ENCODE measurements around the gene POU3F1.

The POU3F1 gene

DNA sequence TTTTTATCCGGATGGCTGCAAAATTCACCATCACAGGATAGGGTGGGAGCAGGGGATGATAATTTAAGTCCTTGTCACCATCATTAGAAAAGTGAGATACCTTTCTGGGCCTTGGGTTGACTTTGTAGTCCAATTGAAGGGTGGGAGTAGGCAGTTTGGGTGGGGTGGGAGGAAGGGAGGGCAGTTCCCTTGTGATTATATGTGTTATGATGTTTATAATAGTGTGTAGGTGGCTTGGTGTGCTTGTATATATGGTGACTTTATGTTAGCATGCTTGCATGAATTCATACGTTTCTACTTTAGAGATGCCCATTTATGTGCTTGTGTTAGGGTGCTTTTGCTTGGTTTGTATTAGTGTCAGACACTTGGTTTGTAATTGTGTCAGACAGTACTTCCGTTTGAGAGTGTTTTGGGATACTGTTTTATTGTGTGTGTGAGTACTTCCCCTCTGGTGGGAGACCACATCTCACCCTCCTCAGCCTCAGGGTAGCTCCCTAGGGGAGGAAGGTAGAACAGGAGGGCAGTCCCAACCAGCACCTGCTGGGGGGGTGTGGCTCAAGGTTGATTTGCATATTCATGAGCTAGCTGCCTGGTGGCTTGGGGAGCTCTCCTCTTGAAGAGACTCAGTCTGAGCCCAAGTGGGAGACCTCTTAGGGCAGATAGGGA lies 6.3 kb upstream of the POU3F1 start:
- Histone ChIP-seq H3K9ac (ENCODE audit: low read length) (no peak overlapping the region), H3K9me2 (ENCODE audit: low read depth, low read length) (no peaks in the 10 kb centered on the region), H3K9me3 (ENCODE audit: low read length) (no peaks in the 10 kb centered on the region), H3K4me3 (ENCODE audit: low read depth, low read length, poor library complexity, severe bottlenecking) (no peak overlapping the region), H3K4me1 (ENCODE audit: insufficient read depth, low read length, severe bottlenecking) (peaks cover 11% of the 10 kb centered on the region), H3K79me2 (ENCODE audit: insufficient read depth, low read length) (no peaks in the 10 kb centered on the region), H3K27ac (ENCODE audit: low read depth, low read length, poor library complexity, severe bottlenecking) (no peak overlapping the region), H3K27me3 (ENCODE audit: insufficient read depth, low read length) (no peaks in the 10 kb centered on the region), H3F3A (ENCODE audit: insufficient read depth, low read length) (no peaks in the 10 kb centered on the region), H2AFZ (ENCODE audit: low read length) (no peak overlapping the region), H3K4me2 (ENCODE audit: low read length) (no peak overlapping the region), H3K36me3 (ENCODE audit: insufficient read depth, low read length) (no peaks in the 10 kb centered on the region), H4K20me1 (ENCODE audit: insufficient read depth, low read length) (no peaks in the 10 kb centered on the region)
- no peak for TF ChIP-seq CTCF (IDR thresholded peaks at IDR 0.05; ENCODE audit: low read length)
- no peak for TF ChIP-seq EZH2 (IDR thresholded peaks at IDR 0.05; ENCODE audit: borderline replicate concordance, low read length)

GRCh38 chr1:38051079-38051543 lies 4.5 kb upstream of the POU3F1 start:
- Histone ChIP-seq H3K4me2 (ENCODE audit: low read length) (no peak overlapping the region), H3K9ac (ENCODE audit: low read length) (no peak overlapping the region), H3K4me1 (ENCODE audit: insufficient read depth, low read length, severe bottlenecking) (peaks cover 14% of the 10 kb centered on the region), H3K27ac (ENCODE audit: low read depth, low read length, poor library complexity, severe bottlenecking) (no peak overlapping the region), H4K20me1 (ENCODE audit: insufficient read depth, low read length) (no peaks in the 10 kb centered on the region), H3K36me3 (ENCODE audit: insufficient read depth, low read length) (no peaks in the 10 kb centered on the region), H2AFZ (ENCODE audit: low read length) (no peak overlapping the region), H3F3A (ENCODE audit: insufficient read depth, low read length) (no peaks in the 10 kb centered on the region), H3K4me3 (ENCODE audit: low read depth, low read length, poor library complexity, severe bottlenecking) (no peak overlapping the region), H3K79me2 (ENCODE audit: insufficient read depth, low read length) (no peaks in the 10 kb centered on the region), H3K27me3 (ENCODE audit: insufficient read depth, low read length) (no peaks in the 10 kb centered on the region; the same call in 1 of the 2 replicates), H3K9me3 (ENCODE audit: low read length) (no peaks in the 10 kb centered on the region), H3K9me2 (ENCODE audit: low read depth, low read length) (no peaks in the 10 kb centered on the region)
- TF ChIP-seq CTCF (IDR thresholded peaks at IDR 0.05; ENCODE audit: low read length) (no peak), EZH2 (IDR thresholded peaks at IDR 0.05; ENCODE audit: borderline replicate concordance, low read length) (no peak)

- TF ChIP-seq CTCF (IDR thresholded peaks at IDR 0.05; ENCODE audit: low read length) (no peak), EZH2 (IDR thresholded peaks at IDR 0.05; ENCODE audit: borderline replicate concordance, low read length) (no peak)
- no peak overlapping the region for H3K9ac ChIP-seq (ENCODE audit: low read length)
- peaks cover 14% of the 10 kb centered on the region for H3K4me1 ChIP-seq (ENCODE audit: insufficient read depth, low read length, severe bottlenecking)
Measured at GRCh38 chr1:38050397-38051078, 3.9 kb upstream of the POU3F1 start.

More at GRCh38 chr1:38050397-38051078, 3.9 kb upstream of the POU3F1 start:
- Histone ChIP-seq H3K9me3 (ENCODE audit: low read length) (no peaks in the 10 kb centered on the region), H3K27me3 (ENCODE audit: insufficient read depth, low read length) (no peaks in the 10 kb centered on the region; the same call in 1 of the 2 replicates), H3K9me2 (ENCODE audit: low read depth, low read length) (no peaks in the 10 kb centered on the region), H3K4me3 (ENCODE audit: low read depth, low read length, poor library complexity, severe bottlenecking) (no peak overlapping the region), H3K36me3 (ENCODE audit: insufficient read depth, low read length) (no peaks in the 10 kb centered on the region), H3K4me2 (ENCODE audit: low read length) (no peak overlapping the region), H4K20me1 (ENCODE audit: insufficient read depth, low read length) (no peaks in the 10 kb centered on the region), H2AFZ (ENCODE audit: low read length) (no peak overlapping the region), H3K27ac (ENCODE audit: low read depth, low read length, poor library complexity, severe bottlenecking) (no peak overlapping the region), H3F3A (ENCODE audit: insufficient read depth, low read length) (no peaks in the 10 kb centered on the region), H3K79me2 (ENCODE audit: insufficient read depth, low read length) (no peaks in the 10 kb centered on the region)
